Fibroblast of the aortic adventitia (primary cell): ENCODE measurements around the gene LINC01488. TPM values are rescaled to one million over a fixed set of nuclear protein-coding genes. Genes with fewer than 3 reads are reported as not detected.

Experiments used
- DNase-seq: peaks from one replicate; pipeline ENCODE4 v3.0.0-alpha.2; 2010; ENCODE audit warnings: low read depth
- H3K4me3 ChIP-seq: 2 replicates; pipeline ENCODE4 v1.5.1; 2011; ENCODE audit warnings: low read depth, mild to moderate bottlenecking, control low read depth, low read length, moderate library complexity
- CTCF ChIP-seq: IDR thresholded peaks from 2 replicates; pipeline ENCODE4 v1.5.1; 2011; ENCODE audit warnings: mild to moderate bottlenecking, low read length, control low read depth, inconsistent platforms; ENCODE audit not compliant: insufficient read depth
- total RNA-seq: library from RNA; depleted of rRNA; stranded (reverse); fragments of >200 nt; gene quantifications from 2 replicates; pipeline ENCODE4 v1.2.3, GENCODE V29; 2012; ENCODE audit warnings: low replicate concordance

Gene LINC01488
- total RNA-seq: not detected in 2 replicates

DNA sequence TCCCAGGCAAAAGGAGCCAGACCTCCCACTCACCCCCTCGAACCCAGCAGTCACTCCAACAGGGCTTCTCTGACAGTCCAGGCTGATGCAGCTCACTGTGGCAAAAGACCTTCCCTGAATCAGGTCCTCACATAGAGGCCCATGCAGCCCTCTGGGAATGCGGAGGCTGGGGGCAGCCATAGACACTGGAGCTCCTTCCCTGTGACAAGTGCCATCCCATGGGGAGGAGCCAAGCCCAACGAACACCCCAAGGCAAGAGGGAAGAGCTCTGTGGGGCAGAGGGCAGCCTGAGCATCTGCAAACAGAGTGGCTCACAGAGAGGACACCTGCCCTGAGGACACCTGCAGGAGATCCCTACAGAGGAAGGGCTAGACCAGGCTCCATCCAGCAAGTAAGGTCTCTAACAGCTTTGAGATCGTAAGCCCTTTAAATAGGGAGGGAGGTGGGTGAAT, at the start of gene LINC01488:
Gene LINC01488 (plus strand): TSS at position 271 of the 452 bp plus-strand sequence.
- TF ChIP-seq CTCF: no peak
- no peak for DNase-seq
- H3K4me3 ChIP-seq: no peak within 1 kb of the TSS

DNA sequence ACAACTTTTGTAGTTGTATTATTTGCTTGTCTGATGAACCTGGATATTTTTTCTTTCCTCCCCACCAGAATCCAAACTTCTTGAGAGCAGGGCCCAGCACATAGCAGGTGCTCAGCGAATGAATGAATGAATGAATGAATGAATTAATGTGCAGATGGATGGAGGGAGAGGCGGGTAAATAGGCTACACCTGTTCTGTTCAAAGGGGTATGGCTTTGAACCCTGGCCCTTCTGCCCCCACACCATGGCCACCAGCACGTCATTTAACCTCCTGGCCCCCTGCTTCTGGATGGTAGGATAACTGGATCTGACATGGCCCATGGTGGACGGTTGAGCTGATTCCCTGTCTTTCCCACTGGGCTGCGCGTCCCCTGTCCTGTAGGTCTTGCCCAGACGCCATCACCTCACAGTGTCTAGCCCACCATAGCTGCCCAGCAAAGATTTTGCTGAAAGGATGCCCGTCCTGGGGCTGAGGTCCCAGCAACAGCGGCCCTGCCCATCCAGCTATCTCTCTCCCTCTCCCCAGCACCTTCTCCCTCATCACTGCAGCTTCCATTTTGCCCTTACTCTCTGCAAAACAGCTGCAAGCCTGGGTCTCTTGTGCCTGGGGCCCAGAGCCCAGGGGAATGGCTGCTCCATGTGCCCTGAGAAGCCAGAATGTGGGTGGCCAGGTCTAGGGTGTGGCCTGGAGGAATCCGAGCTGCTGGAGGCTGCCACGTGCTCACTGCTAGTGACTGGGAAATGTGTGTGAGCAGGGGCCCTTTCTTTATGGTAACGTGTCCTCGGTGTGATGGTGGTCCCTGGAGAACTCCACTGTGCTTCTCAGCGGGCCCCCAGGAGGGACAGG, 49.3 kb upstream of the LINC01488 start:
- no peak for DNase-seq
- TF ChIP-seq CTCF: no peak

GRCh38 chr11:69433741-69434140, 47.7 kb upstream of the LINC01488 start:
- no peak for DNase-seq
- TF ChIP-seq CTCF: no peak

More for the DNA sequence above, 49.3 kb upstream of the LINC01488 start:
- H3K4me3 ChIP-seq: no peak overlapping the region

DNA sequence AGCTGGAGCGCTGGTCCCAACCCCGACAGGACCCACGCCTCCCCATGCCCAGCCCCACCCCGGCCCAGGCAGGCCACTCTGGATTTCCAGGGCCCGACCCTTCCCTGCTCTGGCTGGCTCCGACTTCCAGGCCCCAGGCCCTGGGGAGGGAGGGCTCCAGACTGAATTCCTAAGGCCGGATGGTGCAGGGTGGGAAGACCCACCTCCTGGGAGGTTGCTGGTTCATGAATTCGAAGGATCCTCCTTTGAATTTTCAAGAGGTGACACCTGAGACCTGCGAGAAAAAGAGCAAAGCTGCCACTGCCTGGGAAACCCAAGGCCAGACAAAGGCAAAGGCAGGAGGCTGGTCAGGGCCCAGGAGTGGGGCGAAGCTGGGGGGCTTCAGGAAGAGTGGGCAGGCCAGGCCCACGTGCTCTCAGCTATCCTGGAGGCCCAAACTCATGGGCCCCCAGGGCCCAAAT, 47.0 kb upstream of the LINC01488 start:
- DNase-seq: no peak
- no peak for TF ChIP-seq CTCF

More at GRCh38 chr11:69433741-69434140, 47.7 kb upstream of the LINC01488 start:
- no peak overlapping the region for H3K4me3 ChIP-seq

GRCh38 chr11:69435161-69435986, 46.1 kb upstream of the LINC01488 start:
- no peak overlapping the region for H3K4me3 ChIP-seq
- no peak for TF ChIP-seq CTCF
- no peak for DNase-seq

More for the DNA sequence above, 47.0 kb upstream of the LINC01488 start:
- H3K4me3 ChIP-seq: no peak overlapping the region

- no peak overlapping the region for H3K4me3 ChIP-seq
- DNase-seq: no peak
These were observed 45.2 kb upstream of the LINC01488 start for GRCh38 chr11:69436041-69436982.

More at GRCh38 chr11:69436041-69436982, 45.2 kb upstream of the LINC01488 start:
- TF ChIP-seq CTCF: no peak
